ENCODE measurements around the gene CNDP2.

The CNDP2 gene

GRCh38 chr18:74516271-74517235 lies 20.4 kb downstream of the CNDP2 start:
- TF ChIP-seq EZH2phosphoT487 (conservative IDR thresholded peaks at IDR 0.05; ENCODE audit: low read length): no peak
- no peak overlapping the region for H3K4me3 ChIP-seq (ENCODE audit: insufficient read depth, low read length, poor library complexity, severe bottlenecking)
- no peaks in the 10 kb centered on the region; the same call in 1 of the 2 replicates for H4K20me1 ChIP-seq (ENCODE audit: low read depth, low read length)
- H3K79me2 ChIP-seq (ENCODE audit: insufficient read depth, low read length): no peaks in the 10 kb centered on the region
- H3K9ac ChIP-seq (ENCODE audit: low read length): no peak overlapping the region
- H3K9me3 ChIP-seq (ENCODE audit: insufficient read depth, low read length): no peaks in the 10 kb centered on the region
- H3K9me2 ChIP-seq (replicated peaks; ENCODE audit: insufficient read depth, low read length): no peaks in the 10 kb centered on the region
- H3K27me3 ChIP-seq (ENCODE audit: low read length): no peaks in the 10 kb centered on the region
- H2AFZ ChIP-seq (ENCODE audit: low read depth, low read length, severe bottlenecking): no peak overlapping the region
- H3F3A ChIP-seq (ENCODE audit: insufficient read depth): no peaks in the 10 kb centered on the region
- no peaks in the 10 kb centered on the region; the same call in 1 of the 2 replicates for H3K36me3 ChIP-seq (ENCODE audit: low read length)
- H3K27ac ChIP-seq (ENCODE audit: low read depth, low read length): no peak overlapping the region
- H3K4me2 ChIP-seq (ENCODE audit: low read depth, low read length, poor library complexity, severe bottlenecking): no peak overlapping the region

GRCh38 chr18:74517236-74517630 lies 21.1 kb downstream of the CNDP2 start:
- Histone ChIP-seq H3K27me3 (ENCODE audit: low read length) (no peaks in the 10 kb centered on the region), H4K20me1 (ENCODE audit: low read depth, low read length) (no peaks in the 10 kb centered on the region; the same call in 1 of the 2 replicates), H3K36me3 (ENCODE audit: low read length) (no peaks in the 10 kb centered on the region; the same call in 1 of the 2 replicates), H3K9me3 (ENCODE audit: insufficient read depth, low read length) (no peaks in the 10 kb centered on the region), H3K4me2 (ENCODE audit: low read depth, low read length, poor library complexity, severe bottlenecking) (no peak overlapping the region), H3K4me3 (ENCODE audit: insufficient read depth, low read length, poor library complexity, severe bottlenecking) (no peak overlapping the region), H3K9ac (ENCODE audit: low read length) (no peak overlapping the region), H3K27ac (ENCODE audit: low read depth, low read length) (no peak overlapping the region), H2AFZ (ENCODE audit: low read depth, low read length, severe bottlenecking) (no peak overlapping the region), H3F3A (ENCODE audit: insufficient read depth) (no peaks in the 10 kb centered on the region), H3K9me2 (replicated peaks; ENCODE audit: insufficient read depth, low read length) (no peaks in the 10 kb centered on the region), H3K79me2 (ENCODE audit: insufficient read depth, low read length) (no peaks in the 10 kb centered on the region)
- TF ChIP-seq EZH2phosphoT487 (conservative IDR thresholded peaks at IDR 0.05; ENCODE audit: low read length) (no peak), CTCF (IDR thresholded peaks at IDR 0.05; ENCODE audit: insufficient read depth, low read length, poor library complexity, severe bottlenecking) (no peak)

- Histone ChIP-seq H3K36me3 (ENCODE audit: low read length) (no peaks in the 10 kb centered on the region; the same call in 1 of the 2 replicates), H3K4me3 (ENCODE audit: insufficient read depth, low read length, poor library complexity, severe bottlenecking) (no peak overlapping the region), H3K27ac (ENCODE audit: low read depth, low read length) (no peak overlapping the region), H3K79me2 (ENCODE audit: insufficient read depth, low read length) (no peaks in the 10 kb centered on the region), H3K9ac (ENCODE audit: low read length) (no peak overlapping the region), H3K9me2 (replicated peaks; ENCODE audit: insufficient read depth, low read length) (no peaks in the 10 kb centered on the region), H3K27me3 (ENCODE audit: low read length) (no peaks in the 10 kb centered on the region), H3K9me3 (ENCODE audit: insufficient read depth, low read length) (no peaks in the 10 kb centered on the region), H2AFZ (ENCODE audit: low read depth, low read length, severe bottlenecking) (no peak overlapping the region), H4K20me1 (ENCODE audit: low read depth, low read length) (no peaks in the 10 kb centered on the region), H3K4me2 (ENCODE audit: low read depth, low read length, poor library complexity, severe bottlenecking) (no peak overlapping the region), H3F3A (ENCODE audit: insufficient read depth) (no peaks in the 10 kb centered on the region)
- TF ChIP-seq EZH2phosphoT487 (conservative IDR thresholded peaks at IDR 0.05; ENCODE audit: low read length): no peak
- no peak for TF ChIP-seq CTCF (IDR thresholded peaks at IDR 0.05; ENCODE audit: insufficient read depth, low read length, poor library complexity, severe bottlenecking)
Measured at GRCh38 chr18:74518456-74519295, 22.5 kb downstream of the CNDP2 start.

Data from SU-DHL-6 (cell line).